GM12878 (cell line): ENCODE results near the gene NDUFV1. TPM values are rescaled to one million over a fixed set of nuclear protein-coding genes. Genes with fewer than 3 reads are reported as not detected.

Source experiments
- DPF2 ChIP-seq: fragments of 450-650 bp; IDR thresholded peaks from 2 replicates; pipeline ENCODE4 v1.6.1; 2017; ENCODE audit warnings: mild to moderate bottlenecking
- ETV6 ChIP-seq, 2 experiments: fragments of 450-650 bp in 1 of 2; IDR thresholded peaks in 1 of 2; conservative IDR thresholded peaks in 1 of 2; 2 replicates each; pipeline ENCODE4 v1.6.1; 2014; ENCODE audit warnings: antibody characterized with exemption in 1 of 2, borderline replicate concordance in 1 of 2, low read depth in 1 of 2, mild to moderate bottlenecking in 1 of 2, moderate library complexity in 1 of 2
- EZH2 ChIP-seq: IDR thresholded peaks from 2 replicates; pipeline ENCODE4 v1.6.1; 2012; ENCODE audit warnings: low read depth, mild to moderate bottlenecking, control low read depth, inconsistent platforms, low read length, borderline replicate concordance; ENCODE audit not compliant: control insufficient read depth
- FOS ChIP-seq: IDR thresholded peaks from 3 replicates; pipeline ENCODE4 v1.6.1; 2011; ENCODE audit warnings: borderline replicate concordance; ENCODE audit not compliant: insufficient read length; ENCODE audit errors: extremely low read depth
- LARP7 ChIP-seq: fragments of 450-650 bp; IDR thresholded peaks from 2 replicates; pipeline ENCODE4 v1.6.1; 2017; ENCODE audit warnings: mild to moderate bottlenecking
- MEF2A ChIP-seq: IDR thresholded peaks from 2 replicates; pipeline ENCODE4 v1.6.1; 2011; ENCODE audit warnings: low read depth, mild to moderate bottlenecking, low read length, moderate library complexity; ENCODE audit not compliant: insufficient read depth
- NFYB ChIP-seq: IDR thresholded peaks from 2 replicates; pipeline ENCODE4 v1.6.1; 2011; ENCODE audit warnings: low read depth, mild to moderate bottlenecking, low read length, improper control_type of control experiment, moderate library complexity; ENCODE audit not compliant: insufficient read depth
- POLR2A ChIP-seq: IDR thresholded peaks from 2 replicates; pipeline ENCODE4 v1.6.1; 2011; ENCODE audit warnings: low read depth, mild to moderate bottlenecking, low read length
- POLR2AphosphoS2 ChIP-seq: IDR thresholded peaks from 2 replicates; pipeline ENCODE4 v1.6.1; 2011; ENCODE audit warnings: low read depth, mild to moderate bottlenecking, low read length, improper control_type of control experiment, moderate library complexity
- POLR2AphosphoS5 ChIP-seq: IDR thresholded peaks from 2 replicates; pipeline ENCODE4 v1.6.1; 2011; ENCODE audit warnings: mild to moderate bottlenecking, low read length, inconsistent platforms
- RAD21 ChIP-seq: IDR thresholded peaks from 2 replicates; pipeline ENCODE4 v1.6.1; 2011; ENCODE audit warnings: mild to moderate bottlenecking, low read depth, low read length, moderate library complexity; ENCODE audit not compliant: insufficient read depth
- RAD51 ChIP-seq: fragments of 450-650 bp; IDR thresholded peaks from 2 replicates; pipeline ENCODE4 v1.6.1; 2016; ENCODE audit warnings: moderate library complexity, mild to moderate bottlenecking, inconsistent platforms
- TCF3 ChIP-seq: IDR thresholded peaks from 2 replicates; pipeline ENCODE4 v1.6.1; 2012; ENCODE audit warnings: low read depth, mild to moderate bottlenecking, low read length, borderline replicate concordance; ENCODE audit not compliant: insufficient read depth
- WRNIP1 ChIP-seq: IDR thresholded peaks from 2 replicates; pipeline ENCODE4 v1.6.1; 2011; ENCODE audit warnings: low read depth, low read length, improper control_type of control experiment, borderline replicate concordance
- YBX1 ChIP-seq: fragments of 450-650 bp; IDR thresholded peaks from 2 replicates; pipeline ENCODE4 v1.6.1; 2016; ENCODE audit warnings: antibody characterized with exemption
- polyA plus RNA-seq, 11 experiments: library from polyadenylated mRNA; depleted of rRNA in 4 of 11; unstranded in 6 of 11; stranded (reverse) in 5 of 11; fragments of >200 nt; fragmentation: Nextera tagmentation in 4 of 11; fragmentation: Illumina TruSeq in 1 of 11; extraction: Ambion mirVana in 4 of 11; extraction: Trizol in 1 of 11; gene quantifications; 1 replicate in 1 of 11; 2 replicates in 10 of 11; pipeline versions ENCODE4 v1.2.1 to v1.2.3, GENCODE V29; 2011 to 2016; ENCODE audit warnings: inconsistent platforms in 2 of 11, missing spikeins in 2 of 11, low read depth in 1 of 11
- total RNA-seq, 4 experiments: library from RNA; depleted of rRNA in 3 of 4; stranded (reverse); fragments of >200 nt in 3 of 4; fragmentation: Illumina TruSeq in 1 of 4; extraction: Trizol in 1 of 4; gene quantifications; 2 replicates each; pipeline versions ENCODE4 v1.2.1 to v1.2.3, GENCODE V29; 2013 to 2021
- TF ChIP-seq, protein P1 (sequence below): fragments of 450-650 bp; IDR thresholded peaks from 2 replicates; pipeline ENCODE4 v1.6.1; 2017; ENCODE audit warnings: mild to moderate bottlenecking
- TF ChIP-seq, protein P2 (sequence below): fragments of 450-650 bp; IDR thresholded peaks from 2 replicates; pipeline ENCODE4 v1.6.1; 2016; ENCODE audit warnings: mild to moderate bottlenecking
- TF ChIP-seq, protein P3 (sequence below): IDR thresholded peaks from 2 replicates; pipeline ENCODE4 v1.6.1; 2011; ENCODE audit warnings: low read depth, low read length, improper control_type of control experiment, borderline replicate concordance
- TF ChIP-seq, protein P4 (sequence below): fragments of 450-650 bp; IDR thresholded peaks from 2 replicates; pipeline ENCODE4 v1.6.1; 2014; ENCODE audit warnings: mild to moderate bottlenecking

Gene NDUFV1
- total and polyA plus RNA-seq, 10 of the 15 experiments (the other 5 are each of a cell fraction or from before 2014, with no cell fraction given): 8.2 to 380 (median 231) TPM

DNA sequence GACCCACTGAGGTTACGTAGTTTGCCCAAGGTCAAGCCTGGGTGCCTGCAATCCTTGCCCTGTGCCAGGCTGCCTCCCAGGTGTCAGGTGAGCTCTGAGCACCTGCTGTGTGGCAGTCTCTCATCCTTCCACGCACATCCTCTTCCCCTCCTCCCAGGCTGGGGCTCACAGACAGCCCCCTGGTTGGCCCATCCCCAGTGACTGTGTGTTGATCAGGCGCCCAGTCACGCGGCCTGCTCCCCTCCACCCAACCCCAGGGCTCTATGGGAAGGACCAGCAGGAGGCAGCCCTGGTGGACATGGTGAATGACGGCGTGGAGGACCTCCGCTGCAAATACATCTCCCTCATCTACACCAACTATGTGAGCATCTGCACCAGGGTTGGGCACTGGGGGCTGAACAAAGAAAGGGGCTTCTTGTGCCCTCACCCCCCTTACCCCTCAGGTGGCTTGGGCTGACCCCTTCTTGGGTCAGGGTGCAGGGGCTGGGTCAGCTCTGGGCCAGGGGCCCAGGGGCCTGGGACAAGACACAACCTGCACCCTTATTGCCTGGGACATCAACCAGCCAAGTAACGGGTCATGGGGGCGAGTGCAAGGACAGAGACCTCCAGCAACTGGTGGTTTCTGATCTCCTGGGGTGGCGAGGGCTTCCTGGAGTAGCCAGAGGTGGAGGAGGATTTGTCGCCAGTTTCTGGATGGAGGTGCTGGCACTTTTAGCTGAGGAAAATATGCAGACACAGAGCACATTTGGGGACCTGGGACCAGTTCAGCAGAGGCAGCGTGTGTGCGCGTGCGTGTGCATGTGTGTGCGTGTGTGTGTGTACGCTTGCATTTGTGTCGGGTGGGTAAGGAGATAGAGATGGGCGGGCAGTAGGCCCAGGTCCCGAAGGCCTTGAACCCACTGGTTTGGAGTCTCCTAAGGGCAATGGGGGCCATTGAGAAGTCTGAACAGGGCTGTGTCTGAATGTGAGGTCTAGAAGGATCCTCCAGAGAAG, 21.6 kb upstream of the NDUFV1 start (continued):
- TF ChIP-seq YBX1 (no peak), EZH2 (no peak), WRNIP1 (no peak), LARP7 (no peak), TCF3 (no peak), RAD21 (no peak), NFYB (no peak), POLR2AphosphoS5 (no peak; the same call in 1 of the 2 replicates), RAD51 (peak; percentile 64), FOS (no peak), ETV6 (conservative IDR thresholded peaks at IDR 0.05 in 1 of 2, IDR thresholded peaks at IDR 0.05 in 1 of 2; ENCODE audit: borderline replicate concordance in 1 of 2, low read depth in 1 of 2) (no peak), POLR2AphosphoS2 (no peak), POLR2A (peak; percentile 35), DPF2 (no peak), MEF2A (no peak)
- TF ChIP-seq, protein P1, sequence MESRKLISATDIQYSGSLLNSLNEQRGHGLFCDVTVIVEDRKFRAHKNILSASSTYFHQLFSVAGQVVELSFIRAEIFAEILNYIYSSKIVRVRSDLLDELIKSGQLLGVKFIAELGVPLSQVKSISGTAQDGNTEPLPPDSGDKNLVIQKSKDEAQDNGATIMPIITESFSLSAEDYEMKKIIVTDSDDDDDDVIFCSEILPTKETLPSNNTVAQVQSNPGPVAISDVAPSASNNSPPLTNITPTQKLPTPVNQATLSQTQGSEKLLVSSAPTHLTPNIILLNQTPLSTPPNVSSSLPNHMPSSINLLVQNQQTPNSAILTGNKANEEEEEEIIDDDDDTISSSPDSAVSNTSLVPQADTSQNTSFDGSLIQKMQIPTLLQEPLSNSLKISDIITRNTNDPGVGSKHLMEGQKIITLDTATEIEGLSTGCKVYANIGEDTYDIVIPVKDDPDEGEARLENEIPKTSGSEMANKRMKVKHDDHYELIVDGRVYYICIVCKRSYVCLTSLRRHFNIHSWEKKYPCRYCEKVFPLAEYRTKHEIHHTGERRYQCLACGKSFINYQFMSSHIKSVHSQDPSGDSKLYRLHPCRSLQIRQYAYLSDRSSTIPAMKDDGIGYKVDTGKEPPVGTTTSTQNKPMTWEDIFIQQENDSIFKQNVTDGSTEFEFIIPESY: peak; percentile 62; the same call in 1 of the 2 replicates
- TF ChIP-seq, protein P2, sequence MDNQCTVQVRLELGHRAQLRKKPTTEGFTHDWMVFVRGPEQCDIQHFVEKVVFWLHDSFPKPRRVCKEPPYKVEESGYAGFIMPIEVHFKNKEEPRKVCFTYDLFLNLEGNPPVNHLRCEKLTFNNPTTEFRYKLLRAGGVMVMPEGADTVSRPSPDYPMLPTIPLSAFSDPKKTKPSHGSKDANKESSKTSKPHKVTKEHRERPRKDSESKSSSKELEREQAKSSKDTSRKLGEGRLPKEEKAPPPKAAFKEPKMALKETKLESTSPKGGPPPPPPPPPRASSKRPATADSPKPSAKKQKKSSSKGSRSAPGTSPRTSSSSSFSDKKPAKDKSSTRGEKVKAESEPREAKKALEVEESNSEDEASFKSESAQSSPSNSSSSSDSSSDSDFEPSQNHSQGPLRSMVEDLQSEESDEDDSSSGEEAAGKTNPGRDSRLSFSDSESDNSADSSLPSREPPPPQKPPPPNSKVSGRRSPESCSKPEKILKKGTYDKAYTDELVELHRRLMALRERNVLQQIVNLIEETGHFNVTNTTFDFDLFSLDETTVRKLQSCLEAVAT: peak; percentile 83
- TF ChIP-seq, protein P3, sequence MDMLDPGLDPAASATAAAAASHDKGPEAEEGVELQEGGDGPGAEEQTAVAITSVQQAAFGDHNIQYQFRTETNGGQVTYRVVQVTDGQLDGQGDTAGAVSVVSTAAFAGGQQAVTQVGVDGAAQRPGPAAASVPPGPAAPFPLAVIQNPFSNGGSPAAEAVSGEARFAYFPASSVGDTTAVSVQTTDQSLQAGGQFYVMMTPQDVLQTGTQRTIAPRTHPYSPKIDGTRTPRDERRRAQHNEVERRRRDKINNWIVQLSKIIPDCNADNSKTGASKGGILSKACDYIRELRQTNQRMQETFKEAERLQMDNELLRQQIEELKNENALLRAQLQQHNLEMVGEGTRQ: no peak
- TF ChIP-seq, protein P4, sequence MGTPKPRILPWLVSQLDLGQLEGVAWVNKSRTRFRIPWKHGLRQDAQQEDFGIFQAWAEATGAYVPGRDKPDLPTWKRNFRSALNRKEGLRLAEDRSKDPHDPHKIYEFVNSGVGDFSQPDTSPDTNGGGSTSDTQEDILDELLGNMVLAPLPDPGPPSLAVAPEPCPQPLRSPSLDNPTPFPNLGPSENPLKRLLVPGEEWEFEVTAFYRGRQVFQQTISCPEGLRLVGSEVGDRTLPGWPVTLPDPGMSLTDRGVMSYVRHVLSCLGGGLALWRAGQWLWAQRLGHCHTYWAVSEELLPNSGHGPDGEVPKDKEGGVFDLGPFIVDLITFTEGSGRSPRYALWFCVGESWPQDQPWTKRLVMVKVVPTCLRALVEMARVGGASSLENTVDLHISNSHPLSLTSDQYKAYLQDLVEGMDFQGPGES: no peak
